ENCODE results near the gene UBAP1L.
"Not testable (repeated sequence)": the region's sequence is repeated elsewhere in the genome, so short reads cannot be mapped to it uniquely, and the experiment has no call there.

Gene UBAP1L

DNA sequence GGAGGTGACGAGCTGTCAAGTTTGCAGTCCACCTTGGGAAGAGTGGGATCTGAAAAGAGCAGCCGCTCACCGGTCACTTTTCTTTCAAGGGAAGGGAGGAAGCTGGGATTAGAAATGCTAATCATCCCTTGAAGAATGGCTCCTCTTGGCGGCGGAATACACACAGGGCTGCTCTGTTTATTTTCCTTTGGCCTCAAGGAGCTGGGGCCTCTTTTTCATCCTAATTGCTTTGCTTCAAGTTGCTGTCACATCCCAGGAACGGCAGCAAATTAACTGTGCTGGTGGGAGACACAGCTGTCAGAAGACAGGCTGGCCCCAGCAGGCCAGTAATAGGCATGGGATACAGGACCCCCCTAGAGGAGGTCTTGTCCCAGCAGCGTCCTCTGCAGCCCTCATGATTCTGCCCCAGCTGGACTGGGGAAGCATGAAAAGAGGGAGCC lies 31.7 kb downstream of the UBAP1L start:
- DNase-seq: no peak

DNA sequence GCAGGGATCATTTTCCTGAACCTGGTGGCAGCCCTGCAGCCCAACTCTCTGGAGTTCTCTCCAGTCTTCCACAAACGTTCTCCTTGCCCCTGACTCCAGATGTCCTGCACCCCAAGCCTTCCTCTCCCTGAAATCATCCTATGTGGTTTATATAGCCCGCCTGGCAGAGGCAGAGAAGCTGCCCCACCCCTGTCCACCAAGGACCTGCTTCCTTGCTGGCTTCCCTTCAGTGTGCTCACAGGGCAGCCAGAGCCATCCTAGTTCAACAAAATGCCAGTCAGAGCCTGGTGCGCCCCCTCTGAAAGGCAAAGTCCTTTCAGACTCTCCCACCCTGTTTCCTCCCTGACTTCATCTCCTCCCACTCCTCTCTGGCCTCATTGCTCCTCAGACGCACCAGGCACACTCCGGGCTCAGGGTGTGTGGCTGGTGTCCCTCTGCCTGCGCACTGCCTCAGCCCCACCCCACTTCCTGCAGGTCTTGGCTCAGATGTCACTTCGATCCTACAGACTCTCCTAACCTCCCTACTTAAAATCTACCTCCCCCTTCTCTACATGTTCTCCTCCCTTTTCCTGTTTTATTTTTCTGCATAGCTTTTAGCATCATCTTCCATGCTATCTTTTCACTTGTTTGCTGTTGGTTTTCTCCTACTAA lies 32.6 kb downstream of the UBAP1L start:
- DNase-seq: peak in 1 of 5 experiments; percentile 42

DNA sequence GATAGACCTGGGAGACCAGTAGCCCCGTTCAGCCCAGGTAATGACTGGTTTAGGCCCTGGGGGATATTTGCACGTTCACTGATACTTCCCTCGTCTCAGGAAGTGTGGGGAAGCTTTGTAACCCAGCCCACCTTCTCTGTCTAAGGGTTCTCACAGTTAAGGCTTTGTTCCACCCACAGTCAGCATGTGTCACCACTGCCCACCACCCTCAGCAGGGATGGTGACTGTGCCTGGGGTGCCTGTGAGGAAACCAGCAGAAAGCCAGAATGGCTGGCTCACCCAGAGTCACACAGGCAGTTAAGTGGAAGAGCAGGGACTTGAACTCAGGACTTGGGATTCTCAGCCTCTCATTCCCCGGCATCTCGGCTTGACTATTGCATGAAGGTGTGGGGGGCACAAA lies 33.2 kb downstream of the UBAP1L start:
- no peak for DNase-seq

DNA sequence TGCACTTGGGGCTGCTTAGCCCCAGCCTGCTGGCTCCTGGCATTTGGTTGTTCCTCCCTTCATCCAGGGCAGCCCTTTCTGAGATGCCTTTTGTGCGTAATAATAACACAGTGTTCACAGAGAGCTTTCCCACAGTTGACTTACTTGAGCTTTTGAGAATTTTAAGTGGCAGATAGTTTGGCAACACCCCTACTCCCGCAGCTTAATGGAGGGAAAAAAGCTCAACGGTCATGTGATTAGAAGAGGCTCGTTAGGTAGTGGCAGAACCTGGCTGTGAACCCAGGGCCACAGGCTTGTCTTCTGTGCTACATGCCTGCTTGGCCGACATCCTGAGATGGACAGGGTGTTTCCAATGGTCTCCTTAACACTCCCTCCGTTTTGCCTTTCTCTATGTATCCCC lies 33.7 kb downstream of the UBAP1L start:
- DNase-seq: no peak

DNA sequence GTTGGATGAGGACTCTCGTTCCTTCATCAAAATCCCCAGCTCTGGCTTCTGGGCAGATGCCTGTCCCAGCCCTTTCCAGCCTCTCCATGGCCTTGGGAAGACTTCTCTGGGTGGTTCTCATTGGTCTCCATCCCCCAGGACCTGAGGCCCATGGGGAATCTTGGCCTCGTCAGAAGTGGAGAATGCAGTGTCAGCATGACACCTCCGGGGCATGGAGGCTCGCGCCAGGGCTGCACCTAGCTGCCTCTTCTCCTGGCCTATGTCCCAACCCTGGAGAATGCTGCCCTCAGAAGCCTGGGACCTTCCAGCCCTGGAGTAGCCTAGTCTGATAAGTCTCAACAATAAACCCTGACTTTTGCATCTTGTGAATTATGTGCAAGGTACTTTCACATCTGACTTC lies 35.4 kb downstream of the UBAP1L start:
- DNase-seq: no peak

DNA sequence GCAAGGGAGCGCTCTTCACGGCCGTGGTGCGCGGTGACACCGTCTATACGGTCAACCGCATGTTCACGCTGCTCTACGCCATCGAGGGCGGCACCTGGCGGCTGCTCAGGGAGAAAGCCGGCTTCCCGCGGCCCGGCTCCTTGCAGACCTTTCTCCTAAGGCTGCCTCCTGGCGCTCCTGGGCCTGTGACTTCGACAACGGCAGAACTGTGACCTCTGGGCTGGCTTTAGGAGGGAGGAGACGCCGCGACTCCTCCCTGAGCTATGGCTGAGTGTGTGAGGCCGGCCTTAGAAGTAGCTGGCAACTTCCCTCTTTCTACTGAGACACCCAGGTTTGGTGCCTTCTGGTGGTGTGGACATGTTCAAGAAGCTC lies 37.0 kb downstream of the UBAP1L start:
- DNase-seq: peak in 4 of 5 experiments; percentile 24 to 61 (median 32)

DNA sequence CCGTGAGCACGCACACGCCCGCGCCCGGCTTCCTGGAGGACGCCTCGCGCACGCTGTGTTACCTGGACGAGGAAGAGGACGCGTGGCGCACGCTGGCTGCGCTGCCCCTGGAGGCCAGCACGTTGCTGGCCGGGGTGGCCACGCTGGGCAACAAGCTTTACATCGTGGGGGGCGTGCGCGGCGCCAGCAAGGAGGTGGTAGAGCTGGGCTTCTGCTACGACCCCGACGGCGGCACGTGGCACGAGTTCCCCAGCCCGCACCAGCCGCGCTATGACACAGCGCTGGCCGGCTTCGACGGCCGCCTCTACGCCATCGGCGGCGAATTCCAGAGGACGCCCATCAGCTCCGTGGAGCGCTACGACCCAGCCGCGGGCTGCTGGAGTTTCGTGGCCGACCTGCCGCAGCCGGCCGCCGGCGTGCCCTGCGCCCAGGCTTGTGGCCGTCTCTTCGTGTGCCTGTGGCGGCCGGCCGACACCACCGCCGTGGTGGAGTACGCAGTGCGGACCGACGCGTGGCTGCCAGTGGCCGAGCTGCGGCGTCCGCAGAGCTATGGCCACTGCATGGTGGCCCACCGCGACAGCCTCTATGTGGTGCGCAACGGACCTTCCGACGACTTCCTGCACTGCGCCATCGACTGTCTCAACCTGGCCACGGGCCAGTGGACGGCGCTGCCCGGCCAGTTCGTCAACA lies 37.6 kb downstream of the UBAP1L start:
- no peak for DNase-seq

DNA sequence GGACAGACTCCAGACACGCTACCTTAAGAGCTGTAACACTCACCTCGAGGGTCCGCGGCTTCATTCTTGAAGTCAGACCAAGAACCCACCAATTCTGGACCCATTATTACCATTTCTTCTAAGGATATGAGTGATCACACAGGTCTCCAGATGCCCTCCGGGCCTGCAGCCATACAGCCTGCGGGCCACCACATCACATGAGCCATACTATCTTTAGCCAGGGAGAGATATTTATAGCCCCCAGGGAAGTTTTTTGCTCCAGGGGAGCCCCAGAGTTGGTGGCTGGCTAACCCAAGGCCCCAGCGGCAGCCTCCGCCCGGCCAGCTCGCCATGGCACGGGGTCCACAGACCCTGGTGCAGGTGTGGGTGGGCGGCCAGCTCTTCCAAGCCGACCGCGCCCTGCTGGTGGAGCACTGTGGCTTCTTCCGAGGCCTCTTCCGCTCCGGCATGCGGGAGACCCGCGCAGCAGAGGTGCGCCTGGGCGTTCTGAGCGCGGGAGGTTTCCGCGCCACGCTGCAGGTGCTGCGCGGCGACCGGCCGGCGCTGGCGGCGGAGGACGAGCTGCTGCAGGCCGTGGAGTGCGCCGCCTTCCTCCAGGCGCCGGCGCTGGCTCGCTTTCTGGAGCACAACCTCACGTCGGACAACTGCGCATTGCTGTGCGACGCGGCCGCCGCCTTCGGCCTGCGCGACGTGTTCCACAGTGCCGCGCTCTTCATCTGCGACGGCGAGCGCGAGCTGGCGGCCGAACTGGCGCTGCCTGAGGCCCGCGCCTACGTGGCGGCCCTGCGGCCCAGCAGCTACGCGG lies 38.3 kb downstream of the UBAP1L start, which contains the start of gene KBTBD13:
Gene KBTBD13 (plus strand): TSS at position 261 of the 805 bp plus-strand sequence. CDS start 70 bp downstream, at position 331.
- DNase-seq: no peak

DNA sequence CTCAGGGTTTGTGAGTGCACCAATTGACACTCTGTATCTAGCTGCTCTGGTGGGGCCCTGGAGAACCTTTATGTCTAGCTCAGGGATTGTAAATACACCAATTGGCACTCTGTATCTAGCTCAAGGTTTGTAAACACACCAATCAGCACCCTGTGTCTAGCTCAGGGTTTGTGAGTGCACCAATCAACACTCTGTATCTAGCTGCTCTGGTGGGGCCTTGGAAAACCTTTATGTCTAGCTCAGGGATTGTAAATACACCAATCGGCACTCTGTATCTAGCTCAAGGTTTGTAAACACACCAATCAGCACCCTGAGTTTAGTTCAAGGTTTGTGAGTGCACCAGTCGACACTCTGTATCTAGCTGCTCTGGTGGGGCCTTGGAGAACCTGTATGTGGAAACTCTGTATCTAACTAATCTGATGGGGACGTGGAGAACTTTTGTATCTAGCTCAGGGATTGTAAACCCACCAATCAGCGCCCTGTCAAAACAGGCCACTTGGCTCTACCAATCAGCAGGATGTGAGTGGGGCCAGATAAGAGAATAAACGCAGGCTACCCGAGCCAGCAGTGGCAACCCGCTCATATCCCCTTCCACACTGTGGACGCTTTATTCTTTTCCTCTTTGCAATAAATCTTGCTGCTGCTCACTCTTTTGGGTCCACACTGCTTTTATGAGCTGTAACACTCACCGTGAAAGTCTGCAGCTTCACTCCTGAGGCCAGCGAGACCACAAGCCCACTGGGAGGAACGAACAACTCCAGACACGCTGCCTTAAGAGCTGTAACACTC lies 39.2 kb downstream of the UBAP1L start:
- DNase-seq: not testable (repeated sequence)

DNA sequence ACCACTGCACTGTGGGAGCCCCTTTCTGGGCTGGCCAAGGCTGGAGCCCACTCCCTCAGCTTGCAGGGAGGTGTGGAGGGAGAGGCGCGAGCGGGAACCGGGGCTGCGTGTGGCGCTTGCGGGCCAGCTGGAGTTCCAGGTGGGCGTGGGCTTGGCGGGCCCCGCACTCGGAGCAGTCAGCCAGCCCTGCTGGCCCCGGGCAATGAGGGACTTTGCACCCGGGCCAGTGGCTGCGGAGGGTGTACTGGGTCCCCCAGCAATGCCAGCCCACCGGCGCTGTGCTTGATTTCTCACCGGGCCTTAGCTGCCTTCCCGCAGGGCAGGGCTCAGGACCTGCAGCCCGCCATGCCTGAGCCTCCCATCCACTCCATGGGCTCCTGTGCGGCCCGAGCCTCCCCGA lies 40.1 kb downstream of the UBAP1L start:
- DNase-seq: not testable (repeated sequence)

DNA sequence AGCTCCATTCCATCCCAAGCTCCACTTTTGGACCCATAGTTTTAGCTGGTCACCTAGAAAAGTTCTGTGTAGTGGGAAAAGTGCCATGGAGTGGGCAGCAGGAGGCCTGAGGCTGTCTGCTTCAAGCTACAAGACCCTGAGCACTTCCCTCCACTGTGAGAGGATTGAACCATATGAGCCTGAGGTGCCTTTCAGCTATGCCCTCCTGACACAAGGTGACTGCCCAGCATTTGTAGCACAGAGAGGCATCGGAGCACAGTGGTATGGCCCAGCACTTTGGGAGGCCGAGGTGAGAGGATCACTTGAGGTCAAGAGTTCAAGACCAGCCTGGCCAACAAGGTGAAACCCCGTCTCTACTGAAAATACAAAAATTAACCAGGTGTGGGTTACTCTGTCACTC lies 42.4 kb downstream of the UBAP1L start:
- no peak for DNase-seq

DNA sequence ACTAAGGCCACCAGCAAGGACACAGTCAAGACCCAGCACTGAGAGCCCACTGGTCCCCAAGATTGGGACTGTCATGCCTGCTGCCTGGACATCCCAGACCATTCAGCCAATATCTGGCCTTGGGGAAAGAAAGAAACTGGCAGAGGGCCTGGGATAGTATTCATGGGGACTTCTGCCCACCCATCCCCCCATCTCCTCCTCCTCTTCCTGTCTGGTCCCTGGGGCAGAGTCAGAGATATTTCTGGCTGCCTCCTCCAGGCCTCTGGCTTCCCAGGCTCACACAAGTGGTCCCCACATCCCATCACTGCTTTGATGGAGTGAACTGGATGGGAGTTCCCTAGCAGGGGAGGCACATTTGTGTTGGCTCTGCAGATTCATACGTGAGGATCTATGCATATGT lies 43.0 kb downstream of the UBAP1L start:
- DNase-seq: no peak

DNA sequence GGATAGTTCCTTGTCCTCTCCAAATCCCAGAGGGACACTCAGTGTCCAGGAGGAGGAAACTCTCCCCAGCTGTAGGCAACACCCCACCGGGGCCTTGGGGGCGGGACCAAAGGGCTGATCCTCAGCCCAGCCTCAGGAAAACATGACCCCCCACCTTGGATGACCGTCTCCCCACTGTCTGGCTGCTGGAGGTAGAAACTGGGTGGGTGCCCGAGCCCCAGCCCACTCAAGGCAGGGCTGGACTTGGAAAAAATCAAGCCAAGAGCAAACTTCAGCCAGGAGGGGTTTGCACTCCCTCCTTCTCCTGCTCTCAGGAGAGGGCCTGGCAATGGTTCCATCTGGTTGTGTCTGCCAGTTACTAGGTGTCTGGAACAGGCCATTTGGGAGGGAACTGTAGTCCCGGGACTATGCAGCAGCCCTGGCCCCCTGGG lies 43.6 kb downstream of the UBAP1L start:
- DNase-seq: no peak

DNA sequence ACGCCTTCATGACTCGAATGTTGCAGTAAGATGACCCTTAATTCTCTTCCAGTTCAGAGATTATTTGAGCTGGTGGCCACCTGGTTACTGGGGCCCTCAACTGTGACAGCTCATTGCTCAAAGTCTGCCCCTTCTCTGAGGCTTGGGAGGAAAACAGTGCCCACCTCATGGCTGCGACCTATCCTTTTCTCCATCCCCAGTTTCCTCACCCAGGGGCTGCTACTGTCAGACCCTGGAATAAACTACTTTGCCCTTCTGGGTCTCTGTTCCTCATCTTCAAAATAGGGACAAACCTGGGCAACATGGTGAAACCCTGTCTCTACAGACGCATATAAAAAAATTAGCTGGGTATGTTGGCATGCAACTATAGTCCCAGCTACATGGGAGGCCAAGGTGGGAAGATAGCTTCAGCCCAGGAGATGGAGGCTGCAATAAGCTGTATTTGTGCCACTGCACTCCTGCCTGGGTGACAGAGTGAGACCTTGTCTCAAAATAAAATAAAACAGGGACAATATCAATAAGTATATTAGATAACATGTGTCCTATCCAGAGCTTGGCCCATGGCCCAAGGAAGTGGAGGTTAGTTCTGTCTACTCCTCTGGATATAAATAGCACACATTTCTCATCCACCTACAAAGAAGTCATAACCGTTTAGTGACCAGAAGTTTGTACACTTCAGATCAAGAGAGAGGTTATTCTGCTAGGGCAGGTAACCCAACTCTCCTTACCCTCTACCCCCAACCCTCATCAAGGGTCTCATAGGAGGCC lies 45.0 kb downstream of the UBAP1L start:
- no peak for DNase-seq

DNA sequence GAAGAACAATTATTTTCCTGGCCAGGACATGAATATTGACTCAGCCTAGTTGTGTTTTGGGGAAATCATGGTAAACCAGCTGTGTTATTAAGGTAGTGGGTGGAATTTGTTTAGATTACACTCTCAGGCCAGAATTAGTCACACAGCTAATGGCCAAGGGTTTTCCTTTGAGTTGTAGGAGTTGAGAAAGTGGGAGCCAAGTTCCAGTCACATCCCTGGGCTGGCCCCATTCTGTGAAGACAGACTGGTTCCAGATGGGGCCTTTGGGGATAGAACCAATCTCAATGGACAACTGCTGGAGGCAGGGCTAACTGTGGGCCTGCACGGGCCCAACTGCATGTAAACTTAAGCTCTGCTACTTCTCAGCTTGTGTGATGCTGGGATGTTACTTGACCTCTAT lies 45.8 kb downstream of the UBAP1L start:
- no peak for DNase-seq

DNA sequence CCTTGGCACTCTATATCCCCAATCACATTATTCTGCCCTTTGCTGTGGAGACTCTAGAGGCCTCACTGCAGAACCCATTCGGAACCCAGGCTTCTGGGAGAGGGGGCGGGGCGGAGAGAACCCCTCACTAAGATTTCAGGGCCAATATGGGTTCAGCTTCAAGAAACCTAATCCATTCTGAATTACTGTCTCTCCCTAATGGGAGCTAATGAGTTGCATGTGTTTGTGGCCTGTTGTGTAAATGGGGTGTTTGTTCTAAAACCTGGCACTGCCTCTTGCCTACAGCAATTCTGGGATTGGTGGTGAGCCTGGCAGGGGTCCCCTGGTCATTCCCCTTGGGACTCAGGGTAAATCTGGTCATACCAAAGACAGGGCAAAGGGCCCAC lies 46.6 kb downstream of the UBAP1L start:
- DNase-seq: no peak

DNA sequence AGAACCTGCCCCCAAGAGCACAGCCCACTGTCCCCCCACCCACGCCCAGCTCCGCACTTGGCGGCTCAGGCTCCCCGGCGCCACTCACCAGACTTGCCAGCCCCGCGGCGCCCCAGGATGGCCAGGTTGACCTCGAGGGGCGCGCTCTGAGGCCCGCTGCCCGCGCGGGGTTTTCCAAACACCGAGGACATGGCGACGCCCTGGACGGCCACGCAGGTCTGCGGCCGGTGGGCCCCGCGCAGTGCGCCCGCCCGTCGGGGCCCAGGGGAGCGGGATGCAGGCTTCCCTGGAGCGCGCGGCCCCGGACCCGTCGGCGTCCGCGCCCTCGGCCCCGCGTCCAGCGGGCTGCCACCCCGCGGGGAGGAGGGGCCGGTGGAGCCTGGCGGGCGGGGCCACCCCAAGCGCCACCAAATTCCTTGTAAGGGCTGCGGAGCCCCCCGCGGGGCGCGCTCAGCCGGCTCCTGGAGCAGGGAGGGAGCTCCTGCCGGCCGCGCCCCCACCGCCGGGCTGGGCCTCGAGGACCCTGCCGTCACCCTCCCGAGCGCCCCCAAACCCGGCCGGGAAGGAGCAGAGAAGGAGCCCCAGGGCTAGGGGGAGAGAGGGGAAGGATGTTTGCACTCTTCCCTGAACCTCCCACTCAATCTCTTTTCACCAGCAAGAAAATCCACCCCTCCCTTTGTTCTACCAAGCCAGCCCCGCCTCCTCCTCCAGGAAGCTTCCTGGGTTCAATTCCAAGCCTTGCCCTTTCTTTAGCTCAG lies 47.2 kb downstream of the UBAP1L start, which contains the start of gene RASL12:
Gene RASL12 (minus strand): TSS at position 347 of the 758 bp plus-strand sequence. CDS start 156 bp downstream, at position 191.
- DNase-seq: no peak

DNA sequence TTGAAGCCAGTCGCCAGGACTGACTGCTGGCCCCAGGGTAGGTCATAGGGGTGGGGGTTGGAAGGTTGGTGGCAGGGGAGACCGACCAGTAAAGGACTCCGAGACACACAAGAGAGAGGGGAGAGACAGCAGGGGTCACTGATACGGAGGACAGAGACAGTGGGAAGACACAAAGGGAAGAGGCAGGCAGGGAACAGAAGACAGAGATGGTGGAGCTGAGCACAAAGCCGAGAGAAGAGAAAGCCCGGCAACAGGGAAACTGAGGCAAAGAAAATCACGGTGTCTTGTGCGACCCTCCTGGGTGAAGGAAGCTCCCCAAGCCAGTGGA lies 47.7 kb downstream of the UBAP1L start:
- DNase-seq: no peak

DNA sequence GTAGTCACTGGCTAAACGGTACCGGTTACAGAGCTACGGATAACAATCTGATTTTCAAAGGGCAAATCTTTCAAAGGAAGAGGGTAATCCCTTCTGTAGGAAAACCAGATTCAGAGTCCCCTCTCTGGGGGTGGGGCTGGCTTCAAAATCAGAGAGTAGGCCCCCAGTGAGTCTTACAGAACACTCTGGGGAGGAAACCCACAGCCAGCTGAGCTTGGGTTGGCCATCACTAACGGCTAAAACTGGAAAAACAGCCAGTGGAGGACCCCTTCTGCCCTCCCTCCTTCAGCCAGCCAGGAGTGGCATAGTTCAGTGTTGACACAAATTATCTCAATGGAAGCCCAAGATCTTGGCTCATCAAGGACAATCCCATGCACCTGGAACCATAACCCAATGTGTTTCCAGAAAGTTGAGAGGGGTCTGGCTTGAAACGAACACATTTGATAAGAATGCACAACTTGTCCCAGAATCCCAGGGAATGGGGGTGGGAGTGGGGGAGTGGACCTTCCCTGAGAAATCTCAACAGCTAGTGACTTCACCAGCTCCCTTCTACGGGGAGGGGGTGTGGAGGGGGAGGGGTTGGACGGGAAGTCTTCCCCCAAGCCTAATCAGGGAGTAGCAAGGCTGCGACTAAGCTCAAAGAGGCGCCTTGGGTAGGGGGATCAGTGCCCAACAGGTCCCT lies 48.2 kb downstream of the UBAP1L start:
- DNase-seq: no peak

DNA sequence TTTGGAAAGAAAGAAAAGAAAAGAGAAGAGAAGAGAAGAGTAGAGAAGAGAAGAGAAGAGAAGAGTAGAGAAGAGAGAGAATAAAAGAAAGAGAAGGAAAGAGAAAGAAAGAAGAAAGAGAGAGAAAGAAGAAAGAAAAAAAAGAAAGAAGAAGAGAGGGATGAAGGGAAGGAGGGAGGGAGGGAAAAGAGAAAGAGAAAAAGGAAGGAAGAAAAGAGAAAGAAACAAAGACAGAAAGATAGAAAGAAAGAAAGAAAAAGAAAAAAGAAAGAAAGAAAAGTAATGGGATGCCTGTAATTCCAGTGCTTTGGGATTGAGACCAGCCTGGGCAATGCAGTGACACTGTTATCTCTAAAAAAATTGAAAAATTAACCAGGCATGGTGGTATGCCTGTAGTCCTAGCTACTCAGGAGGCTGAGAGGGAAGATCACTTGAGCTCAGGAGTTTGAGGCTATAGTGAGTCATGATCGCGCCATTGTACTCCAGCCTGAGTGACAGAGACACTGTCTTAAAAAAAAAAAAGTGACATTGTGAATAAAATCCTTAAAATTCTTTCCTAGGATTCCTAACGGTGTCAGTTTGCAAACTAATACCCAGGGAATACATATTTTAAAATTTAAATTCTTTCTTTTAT lies 48.9 kb downstream of the UBAP1L start:
- DNase-seq: no peak

All from T-helper 2 cell (primary cell).